ENCODE results near the gene GPR61. TPM values are rescaled to one million over a fixed set of nuclear protein-coding genes. Genes with fewer than 3 reads are reported as not detected.

The GPR61 gene, protein sequence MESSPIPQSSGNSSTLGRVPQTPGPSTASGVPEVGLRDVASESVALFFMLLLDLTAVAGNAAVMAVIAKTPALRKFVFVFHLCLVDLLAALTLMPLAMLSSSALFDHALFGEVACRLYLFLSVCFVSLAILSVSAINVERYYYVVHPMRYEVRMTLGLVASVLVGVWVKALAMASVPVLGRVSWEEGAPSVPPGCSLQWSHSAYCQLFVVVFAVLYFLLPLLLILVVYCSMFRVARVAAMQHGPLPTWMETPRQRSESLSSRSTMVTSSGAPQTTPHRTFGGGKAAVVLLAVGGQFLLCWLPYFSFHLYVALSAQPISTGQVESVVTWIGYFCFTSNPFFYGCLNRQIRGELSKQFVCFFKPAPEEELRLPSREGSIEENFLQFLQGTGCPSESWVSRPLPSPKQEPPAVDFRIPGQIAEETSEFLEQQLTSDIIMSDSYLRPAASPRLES
- 0.03 and 0.98 TPM in 2 replicates for total RNA-seq (2014; rRNA removed; shearing (Covaris generic))
- not detected in 2 replicates for polyA plus RNA-seq (2015; cell fraction: cytosol; rRNA removed)
- polyA plus RNA-seq (2015; cell fraction: nucleus; rRNA removed) = 0.11 TPM in 1 of 2 replicates, not detected in the other

DNA sequence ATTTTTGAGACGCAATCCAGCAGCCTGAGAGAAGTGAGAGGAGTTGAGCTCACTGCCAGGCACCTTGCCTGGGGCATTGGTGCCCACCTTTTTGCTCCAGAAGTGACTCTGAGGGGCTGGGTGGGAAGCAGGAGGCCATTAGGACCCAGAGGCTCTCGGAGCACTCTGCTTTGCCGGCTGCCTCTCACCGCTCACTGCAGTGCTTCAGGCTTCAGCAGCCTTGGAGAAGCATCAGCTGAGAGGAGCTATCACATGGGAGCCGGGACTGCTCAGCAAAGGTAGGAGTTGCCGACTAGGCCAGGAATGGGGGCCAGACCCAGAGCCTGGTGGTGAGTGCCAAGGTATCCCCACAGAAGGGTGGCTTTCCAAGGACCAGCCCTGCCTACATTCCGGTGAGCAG is at the start of gene GPR61:
GPR61 (plus strand) TSS at position 197 of the 400 bp plus-strand sequence. CDS start 3,151 bp downstream, outside the sequence.
- DNase-seq (ENCODE audit: low read depth, low spot score) = no peak
- in situ Hi-C loops (cut with HindIII; ENCODE audit: low pct_unique_long_range_greater_than_20kb, low sequenced_read_pairs) = no loop called here

DNA sequence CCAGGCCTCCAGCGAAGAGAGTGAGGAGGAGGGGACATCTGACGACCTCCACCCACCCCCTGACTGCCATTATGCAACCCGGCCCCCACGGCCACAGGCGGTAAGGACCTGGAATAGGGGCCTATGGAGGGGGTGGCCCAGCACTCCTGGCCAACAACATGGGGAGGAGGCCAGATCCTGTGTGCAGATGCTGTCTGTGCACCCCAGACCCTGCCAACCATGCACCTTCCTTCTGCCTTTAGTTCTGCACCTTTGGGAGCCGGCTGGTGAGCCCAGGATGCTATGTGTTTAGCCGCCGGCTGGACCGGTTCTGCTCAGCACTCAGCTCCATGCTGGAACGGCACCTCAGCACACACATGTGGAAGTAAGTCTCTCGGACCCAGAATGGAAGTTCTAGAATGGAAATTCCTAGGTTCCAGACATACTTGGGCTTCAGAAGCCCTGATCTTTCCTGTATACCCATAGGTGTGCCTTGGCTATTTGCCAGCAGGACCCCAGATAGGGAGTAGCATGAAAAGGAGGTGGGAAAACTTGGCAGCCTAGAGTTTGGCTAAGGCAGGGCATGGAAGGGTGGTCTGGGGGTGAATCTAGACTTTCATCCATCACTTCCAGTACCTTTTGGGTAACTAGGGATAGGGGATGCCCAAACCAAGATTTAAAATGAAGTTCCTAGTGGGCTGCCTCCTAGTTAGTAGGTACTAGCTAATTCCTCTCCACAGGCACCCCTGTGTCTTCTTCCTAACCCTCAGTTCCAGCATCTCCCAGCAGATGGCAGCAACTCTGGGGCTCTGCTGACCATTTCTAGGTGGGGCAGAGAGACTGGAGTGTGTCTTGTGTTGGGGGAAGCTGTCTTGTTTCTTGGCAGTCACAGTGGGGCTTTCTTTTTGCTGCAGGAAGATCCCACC is 49.4 kb upstream of the GPR61 start:
- in situ Hi-C loops (cut with HindIII; ENCODE audit: low pct_unique_long_range_greater_than_20kb, low sequenced_read_pairs) = no loop called here
- peak; percentile 73 for DNase-seq (ENCODE audit: low read depth, low spot score)

DNA sequence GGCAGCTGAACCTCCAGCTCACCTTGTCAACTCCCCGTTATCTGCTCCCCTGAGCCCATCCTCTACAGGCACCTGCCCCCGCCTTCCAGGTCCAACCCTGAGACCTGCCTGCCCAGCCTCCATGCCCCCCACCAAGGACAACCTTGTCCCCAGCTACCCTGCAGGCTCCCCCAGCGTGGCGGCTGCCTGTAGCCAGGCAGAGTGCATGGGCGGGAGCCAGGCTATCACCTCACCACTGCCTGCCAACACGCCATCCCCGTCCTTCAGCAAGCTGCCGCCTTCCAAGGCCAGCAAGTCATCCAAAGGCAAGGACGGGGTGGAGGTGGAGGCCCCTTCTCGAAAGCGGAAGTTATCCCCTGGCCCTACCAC is 48.8 kb upstream of the GPR61 start:
- DNase-seq (ENCODE audit: low read depth, low spot score) = no peak
- in situ Hi-C loops (cut with HindIII; ENCODE audit: low pct_unique_long_range_greater_than_20kb, low sequenced_read_pairs) = no loop called here

DNA sequence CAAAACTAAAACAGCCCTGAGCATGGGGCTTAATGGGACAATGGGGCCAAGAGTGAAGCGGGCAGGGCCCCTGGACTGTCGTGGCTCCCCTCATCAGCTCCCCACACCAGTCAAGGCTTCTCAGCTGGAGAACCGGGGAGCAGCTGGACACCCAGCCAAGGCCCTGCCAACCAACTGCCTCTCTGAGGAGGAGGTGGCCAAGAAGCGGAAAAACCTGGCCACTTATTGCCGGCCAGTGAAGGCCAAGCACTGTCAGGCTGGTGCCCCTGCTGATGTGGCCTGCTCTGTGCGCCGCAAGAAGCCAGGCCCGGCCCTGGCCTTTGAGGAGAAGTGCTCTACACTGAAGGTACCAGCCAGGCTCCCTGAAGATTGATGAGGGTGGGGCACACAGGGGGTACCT is 48.3 kb upstream of the GPR61 start:
- in situ Hi-C loops (cut with HindIII; ENCODE audit: low pct_unique_long_range_greater_than_20kb, low sequenced_read_pairs) = no loop called here
- no peak for DNase-seq (ENCODE audit: low read depth, low spot score)

DNA sequence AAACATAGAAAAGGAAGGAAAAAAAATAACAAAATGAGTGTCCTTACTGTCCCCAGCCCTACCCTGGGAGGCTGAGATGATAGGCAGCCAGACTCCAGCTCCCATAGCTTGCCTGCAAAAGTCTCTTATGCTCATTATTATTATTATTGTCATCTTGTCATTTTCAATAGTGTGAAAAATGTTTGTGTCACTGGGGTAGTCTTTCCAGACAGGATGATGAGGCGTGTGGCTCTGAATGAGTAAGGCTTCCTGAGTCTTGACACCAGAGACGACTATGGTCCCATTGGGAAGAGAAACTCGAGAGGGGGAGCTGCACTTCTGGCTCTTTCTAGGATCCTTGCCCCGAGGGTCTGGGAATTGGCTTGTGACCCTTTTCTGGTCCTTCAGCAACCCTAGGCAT is 46.9 kb upstream of the GPR61 start:
- in situ Hi-C loops (cut with HindIII; ENCODE audit: low pct_unique_long_range_greater_than_20kb, low sequenced_read_pairs) = no loop called here
- DNase-seq (ENCODE audit: low read depth, low spot score) = no peak

DNA sequence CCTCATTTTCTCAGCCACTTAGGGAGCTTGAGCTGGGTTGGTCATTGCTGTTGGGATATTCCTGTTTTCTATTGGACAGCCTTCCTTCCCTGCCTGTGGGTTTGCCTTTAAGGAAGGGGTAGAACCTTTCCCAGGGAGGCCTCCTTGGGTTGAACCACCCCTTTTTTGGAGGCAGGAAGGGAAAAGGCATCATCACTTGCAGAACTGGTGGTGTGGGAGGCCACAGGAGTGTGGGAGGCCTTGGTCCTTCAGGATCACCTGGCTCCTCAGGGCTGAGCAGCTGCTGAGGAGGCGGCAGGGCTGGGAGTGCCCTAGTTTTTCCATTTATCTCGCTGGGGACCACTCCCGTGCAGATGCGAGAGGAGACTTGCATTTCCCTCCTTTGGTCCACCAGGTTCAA is 46.4 kb upstream of the GPR61 start:
- no peak for DNase-seq (ENCODE audit: low read depth, low spot score)
- in situ Hi-C loops (cut with HindIII; ENCODE audit: low pct_unique_long_range_greater_than_20kb, low sequenced_read_pairs) = no loop called here

DNA sequence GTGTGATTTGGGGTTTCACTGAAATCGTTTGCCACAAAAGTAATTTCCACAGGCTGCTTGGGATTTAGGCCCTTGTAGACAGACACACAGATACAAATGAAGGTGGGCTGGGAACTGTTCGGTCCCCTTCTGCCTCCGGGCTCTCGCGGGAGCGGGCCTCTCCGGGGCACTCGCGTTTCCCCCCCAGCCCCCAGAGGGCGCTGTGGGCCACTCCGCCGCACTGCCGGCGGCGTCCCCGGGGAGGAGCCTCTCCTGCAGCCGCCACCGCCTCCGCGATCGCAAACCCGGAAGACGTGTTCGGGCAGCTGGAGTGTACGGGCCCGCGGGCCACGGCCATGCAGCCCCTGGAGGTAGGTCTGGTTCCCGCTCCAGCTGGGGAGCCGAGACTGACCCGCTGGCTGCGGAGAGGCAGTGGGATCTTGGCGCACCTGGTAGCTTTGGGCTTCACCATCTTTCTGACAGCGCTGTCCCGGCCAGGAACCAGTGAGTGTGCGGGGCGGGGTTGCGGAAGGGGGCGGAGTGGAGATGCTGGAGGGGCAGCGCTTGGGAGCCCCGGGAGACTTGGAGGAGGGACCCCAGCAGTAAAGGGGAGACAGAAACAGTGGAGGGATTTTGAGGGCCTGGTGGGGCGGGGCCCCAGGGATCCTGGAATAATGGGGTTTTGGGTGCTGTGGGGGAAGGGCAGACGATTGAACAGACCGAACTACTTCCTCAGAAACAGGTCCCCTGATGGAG is 45.7 kb upstream of the GPR61 start, which contains the start of gene CYB561D1:
CYB561D1 (plus strand) TSS at position 290 of the 735 bp plus-strand sequence; CDS start at position 336, 46 bp downstream.
- in situ Hi-C loops (cut with HindIII; ENCODE audit: low pct_unique_long_range_greater_than_20kb, low sequenced_read_pairs) = no loop called here
- DNase-seq (ENCODE audit: low read depth, low spot score) = peak; percentile 75

DNA sequence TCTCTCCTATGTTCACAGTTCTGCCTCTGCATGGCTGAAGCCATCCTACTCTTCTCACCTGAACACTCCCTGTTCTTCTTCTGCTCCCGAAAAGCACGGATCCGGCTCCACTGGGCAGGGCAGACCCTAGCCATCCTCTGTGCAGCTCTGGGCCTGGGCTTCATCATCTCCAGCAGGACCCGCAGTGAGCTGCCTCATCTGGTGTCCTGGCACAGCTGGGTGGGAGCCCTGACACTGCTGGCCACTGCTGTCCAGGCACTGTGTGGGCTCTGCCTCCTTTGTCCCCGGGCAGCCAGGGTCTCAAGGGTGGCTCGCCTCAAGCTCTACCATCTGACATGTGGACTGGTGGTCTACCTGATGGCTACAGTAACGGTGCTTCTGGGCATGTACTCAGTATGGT is 43.9 kb upstream of the GPR61 start:
- in situ Hi-C loops (cut with HindIII; ENCODE audit: low pct_unique_long_range_greater_than_20kb, low sequenced_read_pairs) = no loop called here
- DNase-seq (ENCODE audit: low read depth, low spot score) = no peak

GRCh38 chr1:109497449-109498160 is 42.1 kb upstream of the GPR61 start:
- DNase-seq (ENCODE audit: low read depth, low spot score) = no peak
- in situ Hi-C loops (cut with HindIII; ENCODE audit: low pct_unique_long_range_greater_than_20kb, low sequenced_read_pairs) = no loop called here

GRCh38 chr1:109498161-109498801 is 41.4 kb upstream of the GPR61 start:
- in situ Hi-C loops (cut with HindIII; ENCODE audit: low pct_unique_long_range_greater_than_20kb, low sequenced_read_pairs) = no loop called here
- peak; percentile 50 for DNase-seq (ENCODE audit: low read depth, low spot score)

DNA sequence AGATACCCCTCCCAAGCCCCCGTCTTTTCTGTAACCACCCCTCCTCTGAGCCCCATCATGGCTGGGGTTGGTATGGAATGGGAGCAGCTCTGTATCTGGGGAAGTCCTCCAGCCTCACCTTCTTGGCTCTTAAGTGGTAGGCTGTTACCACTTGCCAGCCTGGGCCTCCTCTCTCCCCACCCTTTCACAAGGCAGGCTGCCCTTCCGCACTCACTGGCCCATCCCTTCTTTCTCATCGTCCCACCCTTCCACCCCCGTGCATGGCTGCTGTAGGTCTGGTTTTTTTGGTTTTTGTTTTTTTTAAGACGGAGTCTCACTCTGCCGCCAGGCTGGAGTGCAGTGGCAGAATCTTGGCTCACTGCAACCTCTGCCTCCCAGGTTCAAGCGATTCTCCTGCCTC is 40.6 kb upstream of the GPR61 start:
- in situ Hi-C loops (cut with HindIII; ENCODE audit: low pct_unique_long_range_greater_than_20kb, low sequenced_read_pairs) = no loop called here
- no peak for DNase-seq (ENCODE audit: low read depth, low spot score)

DNA sequence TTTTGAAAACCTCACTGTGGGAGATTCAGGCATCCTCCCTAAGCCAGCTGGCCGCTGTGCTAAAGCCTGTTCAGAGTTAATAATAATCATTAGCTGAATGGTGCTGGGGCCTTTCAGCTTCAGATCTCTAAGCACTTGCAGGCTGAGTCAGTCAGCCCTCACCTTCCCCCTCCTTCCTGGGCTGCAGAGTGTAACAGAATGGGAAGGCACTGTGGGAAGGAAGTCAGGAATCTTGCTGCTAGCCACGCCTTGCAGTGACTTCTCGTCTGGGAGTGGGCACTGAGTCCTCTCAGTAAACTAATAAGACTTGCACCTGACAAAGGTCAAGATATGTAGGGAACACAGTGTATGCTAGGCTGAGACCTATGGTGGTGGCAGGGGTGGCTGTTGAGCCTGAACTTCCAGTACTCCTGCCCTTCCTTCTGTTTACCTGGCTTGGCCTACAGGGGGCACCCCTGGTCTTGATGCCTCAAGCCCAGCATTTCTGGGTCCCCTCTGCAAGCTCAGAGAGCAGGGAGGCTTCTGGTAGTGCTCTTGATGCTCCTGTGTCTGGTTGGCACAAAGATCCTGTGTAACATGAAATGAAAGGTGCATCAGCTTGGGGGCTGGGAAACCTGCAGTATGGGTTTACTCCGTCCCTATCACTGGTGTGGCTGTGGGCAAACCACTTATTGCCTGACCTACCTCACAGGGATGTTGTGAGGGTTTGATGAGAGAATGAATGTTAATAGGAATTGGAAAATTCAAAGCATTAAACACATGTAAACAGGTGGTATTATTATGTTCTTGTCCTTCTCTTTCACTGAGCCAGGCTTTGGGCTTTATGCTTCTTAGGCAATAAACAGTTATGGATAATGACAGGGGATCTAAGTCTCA is 39.8 kb upstream of the GPR61 start:
- peak; percentile 51 for DNase-seq (ENCODE audit: low read depth, low spot score)
- in situ Hi-C loops (cut with HindIII; ENCODE audit: low pct_unique_long_range_greater_than_20kb, low sequenced_read_pairs) = no loop called here

- no peak for DNase-seq (ENCODE audit: low read depth, low spot score)
- in situ Hi-C loops (cut with HindIII; ENCODE audit: low pct_unique_long_range_greater_than_20kb, low sequenced_read_pairs) = no loop called here
Measured at GRCh38 chr1:109500941-109501381, 38.7 kb upstream of the GPR61 start.

DNA sequence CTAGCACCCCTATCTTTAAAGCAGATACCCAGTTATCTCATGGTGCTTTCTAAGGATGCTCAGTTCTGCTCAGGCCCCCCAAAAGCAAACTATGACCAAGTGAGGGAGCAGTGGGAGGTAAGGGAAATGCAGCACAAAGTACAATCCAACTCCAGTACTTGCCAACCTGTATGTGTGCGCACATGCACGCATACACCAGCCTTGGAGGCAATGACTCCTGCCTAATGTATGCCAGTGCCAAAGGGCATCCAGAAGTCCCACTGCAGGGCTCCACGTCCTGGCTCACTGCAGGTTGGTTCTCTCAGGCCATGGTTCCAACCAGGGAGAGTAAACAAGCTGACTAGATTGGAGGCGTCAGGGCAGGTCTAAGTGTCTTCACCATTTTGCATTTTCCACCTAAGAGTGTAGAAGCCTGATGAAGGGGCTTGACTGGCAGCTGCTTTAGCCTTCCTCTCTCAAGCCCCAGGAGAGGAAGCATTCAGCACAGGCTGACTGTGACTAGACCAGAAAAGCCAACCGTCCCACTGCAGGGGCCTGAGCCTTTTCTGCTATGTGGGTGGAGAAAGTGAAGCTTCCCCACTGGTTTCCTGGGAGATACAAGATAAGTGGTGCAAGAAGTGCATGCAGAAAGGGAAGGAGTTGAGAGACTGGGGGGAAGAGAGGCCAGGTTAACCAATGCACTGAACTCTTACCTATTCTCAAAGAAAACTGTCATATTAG is 37.9 kb upstream of the GPR61 start:
- in situ Hi-C loops (cut with HindIII; ENCODE audit: low pct_unique_long_range_greater_than_20kb, low sequenced_read_pairs) = no loop called here
- DNase-seq (ENCODE audit: low read depth, low spot score) = no peak

DNA sequence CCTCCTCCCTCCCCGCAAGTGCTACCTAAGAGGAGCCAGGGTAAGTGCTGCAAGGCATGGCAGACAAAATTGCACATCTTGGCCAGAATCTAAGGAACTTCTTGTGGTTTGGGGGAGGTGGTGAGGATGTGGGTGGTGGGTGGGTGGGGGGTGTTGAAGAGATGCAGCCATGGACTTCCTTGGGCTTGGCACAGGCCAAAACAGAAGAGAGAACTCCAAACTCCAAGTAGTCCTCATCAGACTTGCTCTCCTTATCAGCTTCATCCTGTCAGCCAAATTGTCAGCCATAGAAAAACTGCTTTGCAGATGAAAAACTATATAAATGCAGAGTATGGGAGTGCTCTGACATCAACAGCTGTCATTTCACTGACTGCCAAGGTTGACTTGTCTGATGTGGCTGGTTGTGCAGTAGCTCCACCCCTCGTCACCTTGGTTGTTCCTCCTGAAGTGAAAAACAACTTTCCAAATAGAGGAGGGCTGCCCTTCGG is 37.3 kb upstream of the GPR61 start:
- DNase-seq (ENCODE audit: low read depth, low spot score) = no peak
- in situ Hi-C loops (cut with HindIII; ENCODE audit: low pct_unique_long_range_greater_than_20kb, low sequenced_read_pairs) = no loop called here
